ENCODE data around the gene SFTPD. TPM values are rescaled to one million over a fixed set of nuclear protein-coding genes. Genes with fewer than 3 reads are reported as not detected.

The SFTPD gene
- total and polyA plus RNA-seq, 4 donors, result 0.17 to 0.60 (median 0.47) TPM; not detected in 1

- TF ChIP-seq REST (IDR thresholded peaks at IDR 0.05) (no peak), CTCF (IDR thresholded peaks at IDR 0.05; ENCODE audit: low read depth, low read length, missing input control) (no peak), FOXA1 (IDR thresholded peaks at IDR 0.05) (no peak), RAD21 (IDR thresholded peaks at IDR 0.05) (no peak), JUND (IDR thresholded peaks at IDR 0.05) (no peak)
- Histone ChIP-seq H3K9ac (ENCODE audit: low read depth in 1 of 2, low read length in 2 of 2) (no peak overlapping the region), H3K4me3 (ENCODE audit: low read depth in 1 of 3, low read length in 3 of 3) (no peak overlapping the region), H3K4me1 (ENCODE audit: control insufficient read depth in 4 of 4, insufficient read depth in 4 of 4, low read length in 3 of 4) (no peaks in the 10 kb centered on the region), H3K9me3 (ENCODE audit: control insufficient read depth in 4 of 4, low read length in 3 of 4) (peaks cover 0 to 3% (median 0%) of the 10 kb centered on the region in 4 donors), H3K27me3 (ENCODE audit: control insufficient read depth in 4 of 4, insufficient read depth in 4 of 4, low read length in 3 of 4) (no peaks in the 10 kb centered on the region), H3K36me3 (ENCODE audit: control insufficient read depth in 4 of 4, insufficient read depth in 3 of 4, low read depth in 1 of 4, low read length in 3 of 4) (no peaks in the 10 kb centered on the region), H3K27ac (ENCODE audit: low read depth in 1 of 2, low read length in 2 of 2) (no peak overlapping the region)
- 27% methylated on average over 1 of the region's 1 CpG for WGBS
- no peak for DNase-seq (ENCODE audit: low spot score)
Measured at GRCh38 chr10:79995979-79996634, 47.2 kb upstream of the SFTPD start.

DNA sequence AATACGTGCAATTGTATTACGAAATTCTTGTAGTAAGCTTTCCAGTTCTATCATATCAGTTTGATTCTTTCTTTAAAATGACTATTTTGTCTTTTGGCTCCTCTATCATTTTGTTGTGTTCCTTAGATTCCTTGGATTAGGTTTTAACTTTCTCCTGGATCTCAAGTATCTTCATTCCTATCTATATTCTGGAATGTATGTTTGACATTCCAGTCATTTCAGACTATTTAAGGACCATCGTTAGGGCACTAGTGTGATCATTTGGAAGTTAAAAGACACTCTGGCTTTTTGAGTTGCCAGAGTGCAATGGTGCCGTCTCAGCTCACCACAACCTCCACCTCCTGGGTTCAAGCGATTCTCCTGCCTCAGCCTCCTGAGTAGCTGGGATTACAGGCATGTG lies 45.7 kb upstream of the SFTPD start:
- H3K27ac ChIP-seq (ENCODE audit: low read depth in 1 of 2, low read length in 2 of 2), result no peak overlapping the region
- no peaks in the 10 kb centered on the region for H3K4me1 ChIP-seq (ENCODE audit: control insufficient read depth in 4 of 4, insufficient read depth in 4 of 4, low read length in 3 of 4)
- H3K9ac ChIP-seq (ENCODE audit: low read depth in 1 of 2, low read length in 2 of 2), result no peak overlapping the region
- H3K4me3 ChIP-seq (ENCODE audit: low read depth in 1 of 3, low read length in 3 of 3), result no peak overlapping the region
- H3K36me3 ChIP-seq (ENCODE audit: control insufficient read depth in 4 of 4, insufficient read depth in 3 of 4, low read depth in 1 of 4, low read length in 3 of 4), result no peaks in the 10 kb centered on the region
- H3K9me3 ChIP-seq (ENCODE audit: control insufficient read depth in 4 of 4, low read length in 3 of 4), result peaks cover 0 to 3% (median 0%) of the 10 kb centered on the region in 4 donors
- DNase-seq (ENCODE audit: low spot score), result no peak
- WGBS, result 76% methylated on average over 5 of the region's 5 CpGs
- TF ChIP-seq FOXA1 (IDR thresholded peaks at IDR 0.05) (no peak), ATF3 (IDR thresholded peaks at IDR 0.05) (no peak), TAF1 (conservative IDR thresholded peaks at IDR 0.05) (no peak), HNF4G (IDR thresholded peaks at IDR 0.05) (no peak), RXRA (IDR thresholded peaks at IDR 0.05) (no peak), JUND (IDR thresholded peaks at IDR 0.05) (no peak), HNF4A (conservative IDR thresholded peaks at IDR 0.05) (no peak), FOXA2 (IDR thresholded peaks at IDR 0.05) (no peak), RAD21 (IDR thresholded peaks at IDR 0.05) (no peak), REST (IDR thresholded peaks at IDR 0.05) (no peak), SP1 (IDR thresholded peaks at IDR 0.05) (no peak), ZBTB33 (IDR thresholded peaks at IDR 0.05) (no peak), YY1 (IDR thresholded peaks at IDR 0.05) (no peak), CTCF (IDR thresholded peaks at IDR 0.05; ENCODE audit: low read depth, low read length, missing input control) (no peak), NR2F2 (IDR thresholded peaks at IDR 0.05) (no peak), EGR1 (IDR thresholded peaks at IDR 0.05; ENCODE audit: low read depth in 2 of 2) (no peak), GABPA (IDR thresholded peaks at IDR 0.05 in 1 of 2, conservative IDR thresholded peaks at IDR 0.05 in 1 of 2) (no peak)
- TF ChIP-seq, protein P1, sequence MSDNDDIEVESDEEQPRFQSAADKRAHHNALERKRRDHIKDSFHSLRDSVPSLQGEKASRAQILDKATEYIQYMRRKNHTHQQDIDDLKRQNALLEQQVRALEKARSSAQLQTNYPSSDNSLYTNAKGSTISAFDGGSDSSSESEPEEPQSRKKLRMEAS (IDR thresholded peaks at IDR 0.05), result no peak
- no peaks in the 10 kb centered on the region for H3K27me3 ChIP-seq (ENCODE audit: control insufficient read depth in 4 of 4, insufficient read depth in 4 of 4, low read length in 3 of 4)
